ENCODE data around the gene SPN. TPM values are rescaled to one million over a fixed set of nuclear protein-coding genes. Genes with fewer than 3 reads are reported as not detected.

Gene SPN
- total and polyA plus RNA-seq, 9 of the 15 experiments (the other 6 are each of a cell fraction or from before 2014, with no cell fraction given) = 24.3 to 225 (median 79.4) TPM

GRCh38 chr16:29710227-29711219 is 47.5 kb downstream of the SPN start (continued):
- TF ChIP-seq CHAMP1 (IDR thresholded peaks at IDR 0.05) (0 out of 2 replicates have a peak, but pooled peaks have one; percentile 32), SMARCB1 (IDR thresholded peaks at IDR 0.05; ENCODE audit: insufficient read length, low read depth) (no peak), ESRRA (IDR thresholded peaks at IDR 0.05; ENCODE audit: borderline replicate concordance, low read depth) (peak; percentile 90), CTCF (IDR thresholded peaks at IDR 0.05 in 2 of 3, conservative IDR thresholded peaks at IDR 0.05 in 1 of 3; ENCODE audit: insufficient read depth in 2 of 3, low read depth in 1 of 3, low read length in 3 of 3) (peak; percentile 68 to 77 (median 72)), POLR2G (IDR thresholded peaks at IDR 0.05; ENCODE audit: low read depth, low read length) (no peak), ZNF347 (CRISPR knock-in tag; IDR thresholded peaks at IDR 0.05; ENCODE audit: low read depth) (no peak), WHSC1 (IDR thresholded peaks at IDR 0.05; ENCODE audit: low read length) (no peak), MAFK (IDR thresholded peaks at IDR 0.05; ENCODE audit: low read length) (no peak), TBL1XR1 (IDR thresholded peaks at IDR 0.05; ENCODE audit: low read length in 2 of 2) (no peak), SUPT5H (IDR thresholded peaks at IDR 0.05) (no peak), ZNF707 (CRISPR knock-in tag; conservative IDR thresholded peaks at IDR 0.05) (no peak), ZNF253 (CRISPR knock-in tag; conservative IDR thresholded peaks at IDR 0.05) (no peak), MED1 (CRISPR knock-in tag; IDR thresholded peaks at IDR 0.05; ENCODE audit: borderline replicate concordance) (no peak), DEAF1 (CRISPR knock-in tag; IDR thresholded peaks at IDR 0.05) (no peak), RUNX1 (IDR thresholded peaks at IDR 0.05; ENCODE audit: low read depth) (no peak), ZNF639 (CRISPR knock-in tag; conservative IDR thresholded peaks at IDR 0.05 in 1 of 2, IDR thresholded peaks at IDR 0.05 in 1 of 2) (no peak), SREBF1 (IDR thresholded peaks at IDR 0.05; ENCODE audit: borderline replicate concordance, low read depth, low read length) (no peak), SRSF3 (IDR thresholded peaks at IDR 0.05; ENCODE audit: insufficient read depth, low read length) (no peak), NR2C1 (IDR thresholded peaks at IDR 0.05) (no peak; the same call in 1 of the 2 replicates), NR2C1 (tag; IDR thresholded peaks at IDR 0.05) (0 out of 2 replicates have a peak, but pooled peaks have one; percentile 17)
